Fibroblast of mammary gland (primary cell): ENCODE measurements around the gene CREB5.

Source experiments
- DNase-seq: peaks from one replicate; pipeline ENCODE4 v3.0.0-alpha.2; 2010; ENCODE audit warnings: low read depth
- H3K4me3 ChIP-seq: 2 replicates; pipeline ENCODE4 v1.5.1; 2011; ENCODE audit warnings: low read depth, mild to moderate bottlenecking, low read length, moderate library complexity; ENCODE audit not compliant: control insufficient read depth
- CTCF ChIP-seq: conservative IDR thresholded peaks from 2 replicates; pipeline ENCODE4 v1.5.1; 2011; ENCODE audit warnings: low read depth, low read length, inconsistent platforms; ENCODE audit not compliant: control insufficient read depth, insufficient read depth

Gene CREB5

DNA sequence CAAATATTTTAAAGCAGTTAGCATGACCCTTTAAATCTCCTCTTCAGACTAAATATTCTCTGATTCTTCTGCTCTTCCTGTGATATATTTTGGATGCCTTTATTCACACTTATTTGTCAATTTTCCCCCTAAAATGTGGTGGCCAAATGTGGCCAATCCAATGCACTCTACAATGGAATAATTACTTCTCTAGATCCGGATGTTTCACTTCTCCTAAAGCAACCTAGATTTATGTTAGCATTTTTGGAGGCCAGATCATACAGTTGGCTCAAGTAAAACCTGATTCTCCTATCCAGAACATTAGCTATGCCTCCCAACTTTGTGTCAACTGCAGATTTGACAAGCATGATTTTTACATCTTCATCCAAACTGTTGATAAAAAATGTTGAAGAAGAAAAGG is 153.7 kb downstream of the CREB5 start:
- no peak for TF ChIP-seq CTCF
- H3K4me3 ChIP-seq: no peak overlapping the region
- DNase-seq: no peak

- DNase-seq: peak; percentile 16
- no peak for TF ChIP-seq CTCF
- no peak overlapping the region for H3K4me3 ChIP-seq
Observed at GRCh38 chr7:28570113-28570969, 158.0 kb downstream of the CREB5 start.

DNA sequence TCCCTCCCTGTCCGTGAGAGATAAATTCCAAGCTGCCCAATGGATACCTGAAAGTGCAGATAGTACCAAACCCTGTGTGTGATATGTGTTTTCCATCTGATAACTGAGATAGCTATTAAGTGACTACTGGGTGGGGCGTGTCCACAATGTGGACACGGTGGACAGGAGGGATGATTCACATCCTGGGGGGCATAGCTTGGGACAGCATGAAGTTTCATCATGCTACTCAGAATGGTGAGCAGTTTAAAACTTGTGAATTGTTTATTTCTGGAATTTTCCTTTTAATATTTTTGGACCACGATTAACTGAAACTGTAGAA is 158.6 kb downstream of the CREB5 start:
- H3K4me3 ChIP-seq: no peak overlapping the region
- no peak for TF ChIP-seq CTCF
- DNase-seq: peak; percentile 65

DNA sequence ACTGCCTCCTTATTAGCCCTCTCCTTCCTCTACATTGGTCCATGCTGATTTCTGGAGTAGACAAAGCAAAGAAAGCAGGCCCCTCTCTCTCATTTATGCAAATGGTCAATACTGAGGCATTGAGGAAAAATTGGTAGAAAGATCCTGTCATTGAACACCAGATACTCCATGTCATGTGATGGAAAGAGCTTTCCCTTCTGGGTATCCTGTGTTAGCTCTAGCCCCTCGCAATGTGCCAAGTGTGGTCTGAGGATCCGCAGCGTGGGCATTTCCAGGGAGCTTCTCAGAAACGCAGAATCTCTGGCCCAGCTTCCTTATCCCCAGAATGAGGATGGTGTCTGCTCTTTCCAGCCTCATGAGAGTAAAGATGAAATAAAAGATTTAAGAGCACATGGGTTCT is 159.1 kb downstream of the CREB5 start:
- no peak overlapping the region for H3K4me3 ChIP-seq
- TF ChIP-seq CTCF: no peak
- no peak for DNase-seq

GRCh38 chr7:28572321-28573058 is 160.2 kb downstream of the CREB5 start:
- H3K4me3 ChIP-seq: no peak overlapping the region
- DNase-seq: no peak

GRCh38 chr7:28573059-28573553 is 160.8 kb downstream of the CREB5 start:
- no peak for TF ChIP-seq CTCF
- no peak overlapping the region for H3K4me3 ChIP-seq
- DNase-seq: peak; percentile 57

More at GRCh38 chr7:28572321-28573058, 160.2 kb downstream of the CREB5 start:
- no peak for TF ChIP-seq CTCF
